HUES64 (cell line): ENCODE results near the gene TP53TG3C. TPM values are rescaled to one million over a fixed set of nuclear protein-coding genes. Genes with fewer than 3 reads are reported as not detected.
"Not testable (repeated sequence)": the region's sequence is repeated elsewhere in the genome, so short reads cannot be mapped to it uniquely, and the experiment has no call there.

Source experiments
- H3K27ac ChIP-seq: 2 replicates; pipeline ENCODE4 v1.7.0; 2013; ENCODE audit warnings: low read depth, low read length, inconsistent platforms
- H3K27me3 ChIP-seq: 2 replicates; pipeline ENCODE4 v1.6.1; 2013; ENCODE audit warnings: mild to moderate bottlenecking, low read length; ENCODE audit not compliant: insufficient read depth
- H3K36me3 ChIP-seq: 2 replicates; pipeline ENCODE4 v1.6.1; 2013; ENCODE audit warnings: mild to moderate bottlenecking, low read length; ENCODE audit not compliant: insufficient read depth
- H3K4me1 ChIP-seq: 2 replicates; pipeline ENCODE4 v1.6.1; 2013; ENCODE audit warnings: mild to moderate bottlenecking, low read length, moderate library complexity; ENCODE audit not compliant: insufficient read depth
- H3K4me3 ChIP-seq: 2 replicates; pipeline ENCODE4 v1.5.1; 2013; ENCODE audit warnings: mild to moderate bottlenecking, low read length, moderate library complexity
- H3K9ac ChIP-seq: 2 replicates; pipeline ENCODE4 v1.6.1; 2013; ENCODE audit warnings: mild to moderate bottlenecking, low read depth, low read length
- H3K9me3 ChIP-seq: 2 replicates; pipeline ENCODE4 v1.6.1; 2013; ENCODE audit warnings: low read depth, low read length; ENCODE audit not compliant: insufficient read depth
- WGBS: fragments of 150-250, 120-280 bp; methylation state at CpG from one replicate; pipeline ENCODE4 v1.1.7; 2013; ENCODE audit warnings: missing lambda C conversion rate; 5-methylcytosine and 5-hydroxymethylcytosine counted together
- polyA plus RNA-seq, 2 experiments: library from polyadenylated mRNA; stranded (reverse); fragments of 50-300 nt; gene quantifications; one replicate each; pipeline ENCODE4 v1.2.3, GENCODE V29; 2013

Gene TP53TG3C, protein sequence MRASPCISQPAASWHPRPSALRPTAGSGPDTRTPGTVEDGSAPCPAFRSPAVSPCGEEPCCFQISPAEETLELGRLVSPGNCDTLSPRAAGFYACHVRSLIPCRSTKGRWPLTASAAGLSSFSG
- polyA plus RNA-seq (2013, experiment 1 of 2), result not detected
- not detected for polyA plus RNA-seq (2013, experiment 2 of 2)

DNA sequence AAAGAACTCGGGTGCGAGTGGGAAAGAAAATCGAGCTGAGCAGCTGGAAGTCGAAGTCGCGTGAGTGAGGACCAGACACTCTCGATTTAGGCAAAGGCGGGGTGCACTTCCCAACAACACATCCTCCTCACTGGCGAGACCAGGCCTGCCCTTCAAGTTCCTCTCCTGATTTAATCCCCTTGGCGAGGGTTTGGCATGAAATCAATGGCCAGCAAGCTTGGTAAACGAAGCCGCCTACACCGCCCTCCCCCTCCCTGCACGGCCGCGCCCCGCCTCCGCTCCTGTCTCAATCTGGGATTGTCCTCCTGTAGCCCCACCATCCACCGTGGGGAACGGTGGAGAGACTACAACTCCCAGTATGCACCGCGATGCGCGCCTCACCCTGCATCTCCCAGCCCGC lies at the start of gene TP53TG3C:
TP53TG3C (plus strand) TSS at position 301 of the 400 bp plus-strand sequence; CDS start at position 369, 68 bp downstream.
- not testable (repeated sequence) for H3K27me3 ChIP-seq, H3K9ac ChIP-seq, H3K36me3 ChIP-seq, H3K4me1 ChIP-seq, H3K9me3 ChIP-seq, H3K27ac ChIP-seq, H3K4me3 ChIP-seq
- no CpG with 5 or more reads among the region's 25 CpGs for WGBS
